Left forelimb (tissue), 1 donor: ENCODE data around the gene CEACAM16.

Source experiments
- DNase-seq: peaks from one replicate; pipeline ENCODE4 v3.0.0-alpha.2; 2018; ENCODE audit warnings: low spot score

The CEACAM16 gene

GRCh38 chr19:44746616-44746945 lies 47.6 kb downstream of the CEACAM16 start:
- no peak for DNase-seq

- peak; percentile 91 for DNase-seq
These were observed 48.2 kb downstream of the CEACAM16 start for GRCh38 chr19:44746946-44747738.

GRCh38 chr19:44747739-44748425 lies 48.9 kb downstream of the CEACAM16 start:
- DNase-seq, result no peak

- no peak for DNase-seq
These were observed 49.7 kb downstream of the CEACAM16 start, which contains the start of gene BCL3 for GRCh38 chr19:44748426-44749254. Gene BCL3, plus strand, starts transcription at chr19:44748708. Its CDS starts 83 bp downstream, at chr19:44748791.

GRCh38 chr19:44749292-44749691 lies 50.3 kb downstream of the CEACAM16 start:
- DNase-seq, result no peak

GRCh38 chr19:44749994-44750393 lies 51.0 kb downstream of the CEACAM16 start:
- no peak for DNase-seq

GRCh38 chr19:44752123-44752815 lies 53.3 kb downstream of the CEACAM16 start:
- no peak for DNase-seq

GRCh38 chr19:44752816-44753625 lies 54.1 kb downstream of the CEACAM16 start:
- peak; percentile 88 for DNase-seq

- no peak for DNase-seq
These were observed 54.6 kb downstream of the CEACAM16 start for GRCh38 chr19:44753626-44753931.

- DNase-seq, result peak; percentile 87
These were observed 55.2 kb downstream of the CEACAM16 start for GRCh38 chr19:44753932-44754749.

GRCh38 chr19:44754750-44755080 lies 55.8 kb downstream of the CEACAM16 start:
- DNase-seq, result no peak

GRCh38 chr19:44755219-44755618 lies 56.3 kb downstream of the CEACAM16 start:
- DNase-seq, result no peak

- no peak for DNase-seq
These were observed 57.2 kb downstream of the CEACAM16 start for GRCh38 chr19:44756089-44756562.

- peak; percentile 82 for DNase-seq
These were observed 58.2 kb downstream of the CEACAM16 start for GRCh38 chr19:44757057-44757734.

GRCh38 chr19:44757735-44758505 lies 59.0 kb downstream of the CEACAM16 start:
- peak; percentile 82 for DNase-seq

- no peak for DNase-seq
These were observed 59.6 kb downstream of the CEACAM16 start for GRCh38 chr19:44758596-44758995.

GRCh38 chr19:44759083-44759804 lies 60.3 kb downstream of the CEACAM16 start:
- no peak for DNase-seq
